Cardiac ventricle fibroblast (primary cell): ENCODE results near the gene ZNF717. TPM values are rescaled to one million over a fixed set of nuclear protein-coding genes. Genes with fewer than 3 reads are reported as not detected.

Experiments
- total RNA-seq: library from RNA; depleted of rRNA; stranded (reverse); fragments of >200 nt; gene quantifications from 2 replicates; pipeline ENCODE4 v1.2.3, GENCODE V29; 2015

ZNF717 gene
- 8.1 and 12.0 TPM in 2 replicates for total RNA-seq

GRCh38 chr3:75785081-75785755 lies at the start of gene ZNF717:
TSS of gene ZNF717 (minus strand) at chr3:75785549. CDS start at chr3:75783362, 2,187 bp downstream.

Other genes with a start within 250 kb of the ZNF717 start
- gene FRG2C, start 121.2 kb downstream of the ZNF717 start, total RNA-seq: not detected in 2 replicates